ENCODE results near the gene PKD1.

- TF ChIP-seq POLR2A (IDR thresholded peaks at IDR 0.05; ENCODE audit: low read length) (no peak), GATA1 (IDR thresholded peaks at IDR 0.05; ENCODE audit: low read depth, low read length) (no peak)
Measured at GRCh38 chr16:2076072-2076865, 59.4 kb downstream of the PKD1 start.
